ENCODE data around the gene EXOC7. TPM values are rescaled to one million over a fixed set of nuclear protein-coding genes. Genes with fewer than 3 reads are reported as not detected.

Gene EXOC7
- total RNA-seq, 1 experiment from 2014 or later: 160 TPM

GRCh38 chr17:76097716-76098295 is 5.8 kb downstream of the EXOC7 start:
- Mint-ChIP-seq H3K27me3 (ENCODE audit: low read depth) (no peaks in the 10 kb centered on the region), H3K36me3 (ENCODE audit: insufficient read depth in 1 of 3, low read depth in 3 of 3) (peaks cover 43 to 80% (median 74%) of the 10 kb centered on the region in 3 experiments), H3K4me1 (peaks cover 0 to 3% of the 10 kb centered on the region in 2 experiments; a peak in 2 of 4 replicates), H3K4me3 (peak overlapping the region in 1 of 2 experiments; percentile 42; a peak in 1 of 5 replicates), H3K27ac (no peak overlapping the region), H3K9me3 (no peaks in the 10 kb centered on the region)
- no peak overlapping the region for H3T11ph ChIP-seq (ENCODE audit: low read length)
- no peak overlapping the region for H4K5ac ChIP-seq (ENCODE audit: insufficient read length, low read depth, low read length)
- no peak overlapping the region for H2BK20ac ChIP-seq (ENCODE audit: low read depth, low read length, poor library complexity, severe bottlenecking)
- H2BK12ac ChIP-seq (ENCODE audit: insufficient read length, low read depth, low read length): no peak overlapping the region
- H2AK5ac ChIP-seq (ENCODE audit: insufficient read length, low read length): no peak overlapping the region
- H2BK15ac ChIP-seq (ENCODE audit: low read depth, low read length): no peak overlapping the region
- H2BK120ac ChIP-seq (ENCODE audit: low read depth, low read length, poor library complexity, severe bottlenecking): no peak overlapping the region
- WGBS (ENCODE audit: extremely low coverage, insufficient read length, low lambda C conversion rate): no CpG with 5 or more reads among the region's 19 CpGs
- DNase-seq: no peak
- peaks cover 3% of the 10 kb centered on the region for H3K23me2 ChIP-seq (ENCODE audit: insufficient read length, low read depth, low read length, poor library complexity, severe bottlenecking)
- no peaks in the 10 kb centered on the region for H3K27me3 ChIP-seq (ENCODE audit: insufficient read depth, low read length)
- no peak overlapping the region for H3K4me2 ChIP-seq (ENCODE audit: insufficient read depth, insufficient read length, low read length)
- no peak overlapping the region; the same call in 1 of the 2 replicates for H3K14ac ChIP-seq (ENCODE audit: insufficient read depth, low read length)
- no peaks in the 10 kb centered on the region for H3K9me3 ChIP-seq (ENCODE audit: control insufficient read depth, low read depth, low read length)
- no peaks in the 10 kb centered on the region for H3K79me1 ChIP-seq (ENCODE audit: insufficient read depth, low read depth, low read length, poor library complexity, severe bottlenecking)
- no peak for TF ChIP-seq CTCF (conservative IDR thresholded peaks at IDR 0.05)
- H3K4ac ChIP-seq (ENCODE audit: low read depth, low read length): no peak overlapping the region
- H4K91ac ChIP-seq (ENCODE audit: insufficient read length, low read depth, low read length): no peak overlapping the region
- H4K20me1 ChIP-seq (ENCODE audit: control insufficient read depth, insufficient read depth, insufficient read length): no peaks in the 10 kb centered on the region
- H3K23ac ChIP-seq (ENCODE audit: insufficient read length, low read depth, low read length): no peak overlapping the region
- H4K8ac ChIP-seq (replicated peaks; ENCODE audit: insufficient read length, low read depth, low read length): no peak overlapping the region
- no peak overlapping the region for H3K27ac ChIP-seq (ENCODE audit: insufficient read length, low read depth, low read length)
- H3K4me1 ChIP-seq (ENCODE audit: insufficient read depth, low read length): no peaks in the 10 kb centered on the region; the same call in 1 of the 2 replicates
- H3K79me2 ChIP-seq (ENCODE audit: insufficient read depth, low read length): no peaks in the 10 kb centered on the region
- H3K9ac ChIP-seq (ENCODE audit: extremely low read depth, insufficient read length, low read length): no peak overlapping the region
- no peak overlapping the region for H2AFZ ChIP-seq (ENCODE audit: low read length)
- no peak overlapping the region for H3K18ac ChIP-seq (ENCODE audit: insufficient read length, low read depth, low read length)
- no peak overlapping the region for H3K56ac ChIP-seq (ENCODE audit: insufficient read length, low read depth, low read length)
- no peak overlapping the region for H2BK5ac ChIP-seq (ENCODE audit: insufficient read length, low read length)
